Kidney epithelial cell (primary cell): Measurements from ENCODE around the gene WDR49. TPM values are rescaled to one million over a fixed set of nuclear protein-coding genes. Genes with fewer than 3 reads are reported as not detected.

Source experiments
- DNase-seq: peaks from one replicate; pipeline ENCODE4 v3.0.0-alpha.2; 2010; ENCODE audit warnings: low read depth
- H3K27me3 ChIP-seq: 2 replicates; pipeline ENCODE4 v1.6.0; 2011; ENCODE audit warnings: low read length; ENCODE audit not compliant: control insufficient read depth, insufficient read depth
- H3K36me3 ChIP-seq: 2 replicates; pipeline ENCODE4 v1.5.1; 2011; ENCODE audit warnings: low read length; ENCODE audit not compliant: control insufficient read depth, insufficient read depth
- H3K4me3 ChIP-seq: 2 replicates; pipeline ENCODE4 v1.5.1; 2011; ENCODE audit warnings: low read depth, mild to moderate bottlenecking, control low read depth, low read length
- CTCF ChIP-seq: IDR thresholded peaks from 2 replicates; pipeline ENCODE4 v1.5.1; 2011; ENCODE audit warnings: mild to moderate bottlenecking, moderate library complexity, low read length, control low read depth, inconsistent platforms; ENCODE audit not compliant: insufficient read depth, poor library complexity, severe bottlenecking
- total RNA-seq: library from RNA; depleted of rRNA; stranded (reverse); fragments of >200 nt; gene quantifications from 2 replicates; pipeline ENCODE4 v1.2.3, GENCODE V29; 2015

The WDR49 gene
- total RNA-seq, 1 donor from 2014 or later, result not detected

GRCh38 chr3:167666563-167666962 lies 12.8 kb upstream of the WDR49 start:
- no peak for DNase-seq
- no peaks in the 10 kb centered on the region for H3K36me3 ChIP-seq
- H3K4me3 ChIP-seq, result no peak overlapping the region
- TF ChIP-seq CTCF, result no peak
- H3K27me3 ChIP-seq, result no peaks in the 10 kb centered on the region

- TF ChIP-seq CTCF, result no peak
- no peaks in the 10 kb centered on the region for H3K27me3 ChIP-seq
- no peak overlapping the region for H3K4me3 ChIP-seq
- no peak for DNase-seq
- H3K36me3 ChIP-seq, result no peaks in the 10 kb centered on the region
Observed at GRCh38 chr3:167662919-167663400, 9.2 kb upstream of the WDR49 start.

GRCh38 chr3:167657684-167658225 lies 4.0 kb upstream of the WDR49 start:
- DNase-seq, result no peak
- no peak overlapping the region for H3K4me3 ChIP-seq
- H3K36me3 ChIP-seq, result no peaks in the 10 kb centered on the region
- H3K27me3 ChIP-seq, result no peaks in the 10 kb centered on the region
- no peak for TF ChIP-seq CTCF

- no peak for TF ChIP-seq CTCF
- no peaks in the 10 kb centered on the region for H3K36me3 ChIP-seq
- no peak overlapping the region for H3K4me3 ChIP-seq
- H3K27me3 ChIP-seq, result no peaks in the 10 kb centered on the region
- DNase-seq, result no peak
Observed at GRCh38 chr3:167656821-167657220, 3.1 kb upstream of the WDR49 start.

- no peak for TF ChIP-seq CTCF
- no peak for DNase-seq
- Histone ChIP-seq H3K36me3 (no peaks in the 10 kb centered on the region), H3K4me3 (no peak overlapping the region), H3K27me3 (no peaks in the 10 kb centered on the region)
Observed at GRCh38 chr3:167653155-167653554, 587 bp downstream of the WDR49 start.

GRCh38 chr3:167651826-167652225 lies 1.9 kb downstream of the WDR49 start:
- no peak for DNase-seq
- no peak for TF ChIP-seq CTCF
- Histone ChIP-seq H3K4me3 (no peak overlapping the region), H3K36me3 (no peaks in the 10 kb centered on the region), H3K27me3 (no peaks in the 10 kb centered on the region)
